HL-60 (cell line): Measurements from ENCODE around the gene NIPBL.

Experiments used
- DNase-seq, 2 experiments: peaks; one replicate each; pipeline ENCODE4 v3.0.0-alpha.2; 2010 to 2020; ENCODE audit warnings: low read depth in 1 of 2, low spot score in 1 of 2
- H3K27ac ChIP-seq: fragments of 250-450 bp; sonication (Bioruptor Pico); replicated peaks from 2 replicates; pipeline ENCODE4 v1.5.1; 2020; ENCODE audit warnings: mild to moderate bottlenecking, moderate library complexity
- H3K27me3 ChIP-seq: fragments of 250-450 bp; sonication (Bioruptor Pico); 2 replicates; pipeline ENCODE4 v1.5.1; 2021; ENCODE audit warnings: mild to moderate bottlenecking, moderate library complexity; ENCODE audit not compliant: insufficient read depth, poor library complexity, severe bottlenecking
- H3K4me3 ChIP-seq: replicated peaks from 2 replicates; pipeline ENCODE4 v1.5.1; 2011; ENCODE audit warnings: mild to moderate bottlenecking, control low read depth, low read length; ENCODE audit not compliant: insufficient read depth
- GABPA ChIP-seq: IDR thresholded peaks from 2 replicates; pipeline ENCODE4 v1.6.1; 2012; ENCODE audit warnings: low read depth
- POLR2AphosphoS5 ChIP-seq: IDR thresholded peaks from 2 replicates; pipeline ENCODE4 v1.6.1; 2012; ENCODE audit warnings: low read depth
- SPI1 ChIP-seq: IDR thresholded peaks from 2 replicates; pipeline ENCODE4 v1.6.1; 2012; ENCODE audit warnings: low read depth, mild to moderate bottlenecking, borderline replicate concordance
- TF ChIP-seq, protein P1 (sequence below): IDR thresholded peaks from one replicate; pipeline ENCODE4 v1.5.1; 2011; ENCODE audit warnings: low read length, control low read depth, inconsistent platforms; ENCODE audit not compliant: insufficient read depth
- TF ChIP-seq, protein P2 (sequence below): IDR thresholded peaks from 2 replicates; pipeline ENCODE4 v1.6.1; 2012; ENCODE audit warnings: low read depth; ENCODE audit not compliant: insufficient replicate concordance

NIPBL gene

DNA sequence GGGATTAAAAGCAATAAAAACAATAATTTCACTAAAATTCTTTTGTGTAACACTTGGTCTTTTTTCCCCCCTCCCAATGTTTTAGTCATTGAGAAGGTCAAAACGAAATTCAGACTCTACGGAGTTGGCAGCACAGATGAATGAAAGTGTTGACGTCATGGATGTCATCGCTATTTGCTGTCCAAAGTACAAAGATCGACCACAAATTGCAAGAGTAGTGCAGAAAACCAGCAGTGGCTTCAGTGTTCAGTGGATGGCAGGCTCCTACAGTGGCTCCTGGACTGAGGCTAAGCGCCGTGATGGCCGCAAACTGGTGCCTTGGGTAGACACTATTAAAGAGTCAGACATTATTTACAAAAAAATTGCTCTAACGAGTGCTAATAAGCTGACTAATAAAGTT lies 187.9 kb downstream of the NIPBL start:
- no peaks in the 10 kb centered on the region for H3K27me3 ChIP-seq
- H3K4me3 ChIP-seq, result no peak overlapping the region
- H3K27ac ChIP-seq, result no peak overlapping the region
- TF ChIP-seq, protein P1, sequence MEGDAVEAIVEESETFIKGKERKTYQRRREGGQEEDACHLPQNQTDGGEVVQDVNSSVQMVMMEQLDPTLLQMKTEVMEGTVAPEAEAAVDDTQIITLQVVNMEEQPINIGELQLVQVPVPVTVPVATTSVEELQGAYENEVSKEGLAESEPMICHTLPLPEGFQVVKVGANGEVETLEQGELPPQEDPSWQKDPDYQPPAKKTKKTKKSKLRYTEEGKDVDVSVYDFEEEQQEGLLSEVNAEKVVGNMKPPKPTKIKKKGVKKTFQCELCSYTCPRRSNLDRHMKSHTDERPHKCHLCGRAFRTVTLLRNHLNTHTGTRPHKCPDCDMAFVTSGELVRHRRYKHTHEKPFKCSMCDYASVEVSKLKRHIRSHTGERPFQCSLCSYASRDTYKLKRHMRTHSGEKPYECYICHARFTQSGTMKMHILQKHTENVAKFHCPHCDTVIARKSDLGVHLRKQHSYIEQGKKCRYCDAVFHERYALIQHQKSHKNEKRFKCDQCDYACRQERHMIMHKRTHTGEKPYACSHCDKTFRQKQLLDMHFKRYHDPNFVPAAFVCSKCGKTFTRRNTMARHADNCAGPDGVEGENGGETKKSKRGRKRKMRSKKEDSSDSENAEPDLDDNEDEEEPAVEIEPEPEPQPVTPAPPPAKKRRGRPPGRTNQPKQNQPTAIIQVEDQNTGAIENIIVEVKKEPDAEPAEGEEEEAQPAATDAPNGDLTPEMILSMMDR, result no peak
- TF ChIP-seq GABPA, result no peak
- TF ChIP-seq, protein P2, sequence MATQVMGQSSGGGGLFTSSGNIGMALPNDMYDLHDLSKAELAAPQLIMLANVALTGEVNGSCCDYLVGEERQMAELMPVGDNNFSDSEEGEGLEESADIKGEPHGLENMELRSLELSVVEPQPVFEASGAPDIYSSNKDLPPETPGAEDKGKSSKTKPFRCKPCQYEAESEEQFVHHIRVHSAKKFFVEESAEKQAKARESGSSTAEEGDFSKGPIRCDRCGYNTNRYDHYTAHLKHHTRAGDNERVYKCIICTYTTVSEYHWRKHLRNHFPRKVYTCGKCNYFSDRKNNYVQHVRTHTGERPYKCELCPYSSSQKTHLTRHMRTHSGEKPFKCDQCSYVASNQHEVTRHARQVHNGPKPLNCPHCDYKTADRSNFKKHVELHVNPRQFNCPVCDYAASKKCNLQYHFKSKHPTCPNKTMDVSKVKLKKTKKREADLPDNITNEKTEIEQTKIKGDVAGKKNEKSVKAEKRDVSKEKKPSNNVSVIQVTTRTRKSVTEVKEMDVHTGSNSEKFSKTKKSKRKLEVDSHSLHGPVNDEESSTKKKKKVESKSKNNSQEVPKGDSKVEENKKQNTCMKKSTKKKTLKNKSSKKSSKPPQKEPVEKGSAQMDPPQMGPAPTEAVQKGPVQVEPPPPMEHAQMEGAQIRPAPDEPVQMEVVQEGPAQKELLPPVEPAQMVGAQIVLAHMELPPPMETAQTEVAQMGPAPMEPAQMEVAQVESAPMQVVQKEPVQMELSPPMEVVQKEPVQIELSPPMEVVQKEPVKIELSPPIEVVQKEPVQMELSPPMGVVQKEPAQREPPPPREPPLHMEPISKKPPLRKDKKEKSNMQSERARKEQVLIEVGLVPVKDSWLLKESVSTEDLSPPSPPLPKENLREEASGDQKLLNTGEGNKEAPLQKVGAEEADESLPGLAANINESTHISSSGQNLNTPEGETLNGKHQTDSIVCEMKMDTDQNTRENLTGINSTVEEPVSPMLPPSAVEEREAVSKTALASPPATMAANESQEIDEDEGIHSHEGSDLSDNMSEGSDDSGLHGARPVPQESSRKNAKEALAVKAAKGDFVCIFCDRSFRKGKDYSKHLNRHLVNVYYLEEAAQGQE, result no peak
- no peak for TF ChIP-seq POLR2AphosphoS5
- TF ChIP-seq SPI1, result no peak
- no peak for DNase-seq

DNA sequence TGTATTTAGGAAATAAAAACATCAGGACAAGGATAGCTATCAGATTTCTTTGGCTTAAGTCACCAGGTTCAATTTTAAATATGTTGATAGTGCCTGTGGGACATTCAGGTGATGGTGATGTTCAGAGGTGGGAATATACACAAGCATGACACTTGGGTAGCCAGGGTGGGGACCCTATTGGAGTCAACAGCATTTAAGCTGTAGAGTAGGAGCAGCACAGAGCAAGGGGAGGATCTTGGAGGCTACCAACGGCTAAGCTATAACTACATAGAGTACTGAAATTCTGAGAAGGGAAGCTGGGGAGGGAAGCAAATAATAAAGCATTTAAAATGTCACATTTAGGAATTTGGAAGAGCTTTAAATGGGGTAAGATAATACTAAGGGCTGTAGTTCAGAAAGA lies 194.9 kb downstream of the NIPBL start:
- no peak for DNase-seq
- Histone ChIP-seq H3K4me3 (no peak overlapping the region), H3K27ac (no peak overlapping the region), H3K27me3 (no peaks in the 10 kb centered on the region)
- TF ChIP-seq SPI1, result no peak
- TF ChIP-seq, protein P1, result no peak
- no peak for TF ChIP-seq POLR2AphosphoS5
- no peak for TF ChIP-seq GABPA
- TF ChIP-seq, protein P2, result no peak

DNA sequence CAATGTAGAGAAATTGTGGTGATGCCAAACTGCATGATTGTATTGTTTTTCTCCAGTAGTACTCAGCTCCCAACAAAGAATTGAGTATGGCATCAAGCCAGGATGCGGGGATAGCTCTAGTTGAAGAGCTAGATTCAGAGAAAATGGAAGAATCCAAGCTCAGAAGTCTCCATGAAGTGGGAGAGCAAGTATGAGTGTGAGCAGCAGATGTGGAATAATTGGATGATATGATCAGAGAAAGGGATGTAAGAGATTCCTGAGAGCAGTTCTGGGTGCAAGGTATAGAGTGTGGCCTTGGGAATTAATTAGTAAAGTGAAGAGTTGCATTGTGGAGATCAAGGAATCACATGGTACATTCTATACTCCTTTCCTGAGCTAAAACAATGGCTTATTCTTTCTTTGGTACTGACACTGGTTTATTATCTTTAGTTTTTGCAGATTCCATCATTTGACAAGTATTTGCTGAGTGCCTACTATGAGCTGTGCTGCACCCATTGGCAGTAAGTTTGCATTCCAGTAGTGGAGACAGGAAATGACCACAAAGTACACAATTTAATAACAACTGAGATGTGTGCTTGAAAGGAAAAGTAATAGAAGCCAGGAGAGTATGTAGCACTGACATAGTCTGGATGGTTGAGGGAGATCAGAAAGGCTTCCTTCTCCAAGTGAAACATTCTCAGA lies 195.5 kb downstream of the NIPBL start:
- DNase-seq, result no peak
- no peak for TF ChIP-seq GABPA
- TF ChIP-seq, protein P1, result no peak
- no peak for TF ChIP-seq POLR2AphosphoS5
- TF ChIP-seq, protein P2, result no peak
- TF ChIP-seq SPI1, result no peak
- Histone ChIP-seq H3K27ac (no peak overlapping the region), H3K4me3 (no peak overlapping the region), H3K27me3 (no peaks in the 10 kb centered on the region)
